ENCODE data around the gene KMT2C. TPM values are rescaled to one million over a fixed set of nuclear protein-coding genes. Genes with fewer than 3 reads are reported as not detected.
A peak's percentile ranks its signal among the peaks of the same experiment; 100 is the strongest.

KMT2C gene
- total and polyA plus RNA-seq, 10 of the 15 experiments (the other 5 are each of a cell fraction or from before 2014, with no cell fraction given): 3.3 to 45.2 (median 19.2) TPM

DNA sequence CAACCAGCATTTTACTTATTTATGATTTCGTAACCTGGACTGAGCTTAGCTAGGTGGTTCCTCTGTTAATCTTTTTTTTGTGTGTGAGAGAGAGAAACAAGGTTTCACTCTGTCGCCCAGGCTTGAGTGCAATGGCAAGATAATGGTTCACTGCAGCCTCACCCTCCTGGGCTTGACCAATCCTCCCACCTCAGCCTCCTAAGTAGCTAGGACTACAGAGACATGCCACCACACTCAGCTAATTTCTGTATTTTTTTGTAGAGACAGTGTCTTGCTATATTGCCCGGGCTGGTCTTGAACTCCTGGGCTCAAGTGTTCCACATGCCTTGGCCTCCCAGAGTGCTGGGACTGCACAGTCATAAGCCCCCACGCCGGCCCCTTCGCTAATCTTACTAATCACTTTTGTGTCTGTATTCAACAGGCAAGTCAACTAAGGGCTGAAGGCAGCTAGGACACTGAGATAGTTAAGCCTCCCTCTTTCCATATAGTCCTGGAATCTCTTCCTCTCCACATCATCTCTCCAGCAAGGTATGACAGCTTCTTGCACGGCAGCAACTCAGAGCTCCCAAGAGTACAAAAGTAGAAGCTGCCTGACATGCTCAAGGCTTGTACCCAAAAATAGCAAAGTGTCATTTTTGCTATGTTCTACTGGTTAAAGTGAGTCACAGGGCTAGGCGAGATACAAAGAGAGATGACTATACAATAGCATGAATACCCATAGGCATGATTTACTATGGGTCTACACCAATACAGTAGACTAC lies 11.3 kb downstream of the KMT2C start:
- DNase-seq (ENCODE audit: low read depth, low spot score) (no peak), ATAC-seq (peak; percentile 47), FAIRE-seq (no peak)
- RAD21 ChIA-PET (ENCODE audit: unreplicated experiment): interaction anchor here (1.3 kb wide), 1 partner anchor 83 kb away, joined by 4 read pairs; no protein-coding TSS in a partner anchor
- H3K27me3 ChIP-seq (replicated peaks in 1 of 2; ENCODE audit: control insufficient read depth in 2 of 2, insufficient read depth in 2 of 2, low read length in 1 of 2): no peaks in the 10 kb centered on the region
- POLR2A ChIA-PET: interaction anchor here (0.6 to 1.3 kb wide), 4 partner anchors 9 to 301 kb away, joined by 3 to 5 read pairs (median 4); no protein-coding TSS in a partner anchor
- H3K79me2 ChIP-seq (ENCODE audit: control insufficient read depth, insufficient read depth, low read length): peaks cover 84% of the 10 kb centered on the region
- peaks cover 8% of the 10 kb centered on the region for H3K4me1 ChIP-seq (ENCODE audit: control insufficient read depth, insufficient read depth, low read length)
- intact Hi-C loops (cut with micrococcal nuclease; ENCODE audit: unreplicated experiment) (no loop called here), in situ Hi-C loops (cut with MboI) (no loop called here)
- BruUV-seq (replicated peaks): no TSS peak
- no peak overlapping the region for H3K4me3 ChIP-seq
- 73% methylated on average over 8 of the region's 8 CpGs for WGBS (ENCODE audit: insufficient coverage, insufficient replicate concordance, low lambda C conversion rate, missing lambda C conversion rate)
- CTCF ChIA-PET: interaction anchor here (0.6 to 0.9 kb wide), 2 partner anchors 66 to 86 kb away, joined by 3 read pairs; no protein-coding TSS in a partner anchor
- TF ChIP-seq NFYA (IDR thresholded peaks at IDR 0.05; ENCODE audit: borderline replicate concordance, low read depth, low read length) (no peak), CBX5 (IDR thresholded peaks at IDR 0.05; ENCODE audit: low read depth) (0 out of 2 replicates have a peak, but pooled peaks have one; percentile 51)
- H2AFZ ChIP-seq (ENCODE audit: control insufficient read depth, low read depth, low read length): no peak overlapping the region
- H3K27ac ChIP-seq (ENCODE audit: control insufficient read depth, insufficient read depth): no peak overlapping the region
- H3K36me3 ChIP-seq (ENCODE audit: control insufficient read depth in 2 of 2, insufficient read depth in 2 of 2, low read length in 1 of 2): peaks cover 0 to 4% of the 10 kb centered on the region in 2 experiments; a peak in 1 of 4 replicates
- SMC1A ChIA-PET (ENCODE audit: uncharacterized antibody, unreplicated experiment): interaction anchor here (0.6 to 1.1 kb wide), 3 partner anchors 9 to 141 kb away, joined by 3 to 6 read pairs (median 3); no protein-coding TSS in a partner anchor
- H3K9me3 ChIP-seq (replicated peaks; ENCODE audit: control insufficient read depth, insufficient read depth, low read length): peaks cover 22% of the 10 kb centered on the region
- H3K9ac ChIP-seq (ENCODE audit: control insufficient read depth, insufficient read depth, low read length): no peak overlapping the region
- H3K4me2 ChIP-seq (ENCODE audit: control insufficient read depth, insufficient read depth): no peak overlapping the region
- H4K20me1 ChIP-seq (ENCODE audit: control insufficient read depth, insufficient read depth): no peaks in the 10 kb centered on the region; the same call in 1 of the 2 replicates

DNA sequence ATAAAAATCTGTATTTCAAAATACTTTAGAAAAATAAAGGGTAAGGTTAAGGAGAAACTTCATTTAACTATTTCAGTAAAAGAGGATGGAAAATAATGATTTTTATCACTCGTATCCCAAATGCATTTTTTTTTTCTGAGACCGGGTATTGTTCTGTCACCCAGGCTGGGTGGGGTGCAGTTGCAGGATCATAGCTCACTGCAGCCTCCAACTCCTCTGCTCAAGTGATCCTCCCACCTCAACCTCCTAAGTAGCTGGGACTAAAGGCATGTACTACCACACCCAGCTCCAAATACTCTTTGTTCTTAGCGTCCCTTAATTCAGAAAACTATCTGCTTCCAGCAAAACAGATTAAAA lies 11.8 kb downstream of the KMT2C start:
- ChIA-PET POLR2A (interaction anchor here (1.0 to 1.3 kb wide), 3 partner anchors 9 to 110 kb away, joined by 3 to 5 read pairs (median 4); no protein-coding TSS in a partner anchor), SMC1A (ENCODE audit: uncharacterized antibody, unreplicated experiment) (interaction anchor here (0.6 to 1.1 kb wide), 3 partner anchors 9 to 142 kb away, joined by 3 to 6 read pairs (median 3); no protein-coding TSS in a partner anchor), RAD21 (ENCODE audit: unreplicated experiment) (interaction anchor here (1.3 kb wide), 1 partner anchor 82 kb away, joined by 4 read pairs; no protein-coding TSS in a partner anchor), CTCF (interaction anchor here (0.6 to 0.9 kb wide), 2 partner anchors 65 to 87 kb away, joined by 3 read pairs; no protein-coding TSS in a partner anchor)
- TF ChIP-seq HDAC2 (IDR thresholded peaks at IDR 0.05): no peak
- no peak for TF ChIP-seq EGR1 (IDR thresholded peaks at IDR 0.05; ENCODE audit: borderline replicate concordance in 1 of 2, low read depth in 2 of 2, low read length in 2 of 2)
- TF ChIP-seq, protein P1, sequence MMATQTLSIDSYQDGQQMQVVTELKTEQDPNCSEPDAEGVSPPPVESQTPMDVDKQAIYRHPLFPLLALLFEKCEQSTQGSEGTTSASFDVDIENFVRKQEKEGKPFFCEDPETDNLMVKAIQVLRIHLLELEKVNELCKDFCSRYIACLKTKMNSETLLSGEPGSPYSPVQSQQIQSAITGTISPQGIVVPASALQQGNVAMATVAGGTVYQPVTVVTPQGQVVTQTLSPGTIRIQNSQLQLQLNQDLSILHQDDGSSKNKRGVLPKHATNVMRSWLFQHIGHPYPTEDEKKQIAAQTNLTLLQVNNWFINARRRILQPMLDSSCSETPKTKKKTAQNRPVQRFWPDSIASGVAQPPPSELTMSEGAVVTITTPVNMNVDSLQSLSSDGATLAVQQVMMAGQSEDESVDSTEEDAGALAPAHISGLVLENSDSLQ (IDR thresholded peaks at IDR 0.05): no peak
- no peak for TF ChIP-seq IRF4 (IDR thresholded peaks at IDR 0.05; ENCODE audit: low read depth, low read length)
- TF ChIP-seq, protein P2, sequence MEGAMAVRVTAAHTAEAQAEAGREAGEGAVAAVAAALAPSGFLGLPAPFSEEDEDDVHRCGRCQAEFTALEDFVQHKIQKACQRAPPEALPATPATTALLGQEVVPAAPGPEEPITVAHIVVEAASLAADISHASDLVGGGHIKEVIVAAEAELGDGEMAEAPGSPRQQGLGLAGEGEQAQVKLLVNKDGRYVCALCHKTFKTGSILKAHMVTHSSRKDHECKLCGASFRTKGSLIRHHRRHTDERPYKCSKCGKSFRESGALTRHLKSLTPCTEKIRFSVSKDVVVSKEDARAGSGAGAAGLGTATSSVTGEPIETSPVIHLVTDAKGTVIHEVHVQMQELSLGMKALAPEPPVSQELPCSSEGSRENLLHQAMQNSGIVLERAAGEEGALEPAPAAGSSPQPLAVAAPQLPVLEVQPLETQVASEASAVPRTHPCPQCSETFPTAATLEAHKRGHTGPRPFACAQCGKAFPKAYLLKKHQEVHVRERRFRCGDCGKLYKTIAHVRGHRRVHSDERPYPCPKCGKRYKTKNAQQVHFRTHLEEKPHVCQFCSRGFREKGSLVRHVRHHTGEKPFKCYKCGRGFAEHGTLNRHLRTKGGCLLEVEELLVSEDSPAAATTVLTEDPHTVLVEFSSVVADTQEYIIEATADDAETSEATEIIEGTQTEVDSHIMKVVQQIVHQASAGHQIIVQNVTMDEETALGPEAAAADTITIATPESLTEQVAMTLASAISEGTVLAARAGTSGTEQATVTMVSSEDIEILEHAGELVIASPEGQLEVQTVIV (IDR thresholded peaks at IDR 0.05; ENCODE audit: borderline replicate concordance, partially characterized antibody): no peak
- Histone ChIP-seq H3K27me3 (replicated peaks in 1 of 2; ENCODE audit: control insufficient read depth in 2 of 2, insufficient read depth in 2 of 2, low read length in 1 of 2) (no peaks in the 10 kb centered on the region), H3K27ac (ENCODE audit: control insufficient read depth, insufficient read depth) (no peak overlapping the region), H3K9me3 (replicated peaks; ENCODE audit: control insufficient read depth, insufficient read depth, low read length) (peaks cover 22% of the 10 kb centered on the region), H3K4me3 (no peak overlapping the region), H3K9ac (ENCODE audit: control insufficient read depth, insufficient read depth, low read length) (no peak overlapping the region), H3K4me2 (ENCODE audit: control insufficient read depth, insufficient read depth) (no peak overlapping the region), H3K36me3 (ENCODE audit: control insufficient read depth in 2 of 2, insufficient read depth in 2 of 2, low read length in 1 of 2) (peaks cover 0 to 4% of the 10 kb centered on the region in 2 experiments; a peak in 1 of 4 replicates), H2AFZ (ENCODE audit: control insufficient read depth, low read depth, low read length) (no peak overlapping the region), H3K4me1 (ENCODE audit: control insufficient read depth, insufficient read depth, low read length) (peaks cover 7% of the 10 kb centered on the region), H4K20me1 (ENCODE audit: control insufficient read depth, insufficient read depth) (no peaks in the 10 kb centered on the region; the same call in 1 of the 2 replicates), H3K79me2 (ENCODE audit: control insufficient read depth, insufficient read depth, low read length) (peaks cover 82% of the 10 kb centered on the region)
- FAIRE-seq: no peak
- no TSS peak for BruUV-seq (replicated peaks)
- in situ Hi-C loops (cut with MboI) (no loop called here), intact Hi-C loops (cut with micrococcal nuclease; ENCODE audit: unreplicated experiment) (no loop called here)
- ATAC-seq: no peak
- no peak for DNase-seq (ENCODE audit: low read depth, low spot score)
- WGBS (ENCODE audit: insufficient coverage, insufficient replicate concordance, low lambda C conversion rate, missing lambda C conversion rate): 96% methylated on average over 3 of the region's 3 CpGs

Data from GM12878 (cell line).